WTC11 (cell line): ENCODE results near the gene SORCS2.

Source experiments
- AFF4 ChIP-seq: sonication (generic); formaldehyde crosslinking; IDR thresholded peaks from 2 replicates; pipeline ENCODE4 v1.8.1; 2023; ENCODE audit warnings: mild to moderate bottlenecking, missing genetic modification reagents, borderline replicate concordance
- ATF2 ChIP-seq: sonication (generic); formaldehyde crosslinking; IDR thresholded peaks from 2 replicates; pipeline ENCODE4 v1.8.1; 2022; ENCODE audit warnings: low read depth, missing genetic modification reagents, borderline replicate concordance
- CREB1 ChIP-seq: sonication (generic); formaldehyde crosslinking; IDR thresholded peaks from 2 replicates; pipeline ENCODE4 v1.8.0; 2023; ENCODE audit warnings: mild to moderate bottlenecking, missing genetic modification reagents
- MAX ChIP-seq: sonication (generic); formaldehyde crosslinking; IDR thresholded peaks from 2 replicates; pipeline ENCODE4 v1.8.0; 2022; ENCODE audit warnings: mild to moderate bottlenecking, missing genetic modification reagents
- NR1H2 ChIP-seq: sonication (generic); formaldehyde crosslinking; IDR thresholded peaks from 2 replicates; pipeline ENCODE4 v1.9.0; 2021; ENCODE audit warnings: mild to moderate bottlenecking, moderate library complexity, missing genetic modification reagents
- PRRX2 ChIP-seq: fragments of 250-450 bp; sonication (Bioruptor Pico); IDR thresholded peaks from 2 replicates; pipeline ENCODE4 v1.8.0; 2021; ENCODE audit warnings: mild to moderate bottlenecking
- SMAD3 ChIP-seq: sonication (generic); formaldehyde crosslinking; IDR thresholded peaks from 2 replicates; pipeline ENCODE4 v1.8.0; 2022; ENCODE audit warnings: missing genetic modification reagents, mild to moderate bottlenecking, borderline replicate concordance
- TEAD4 ChIP-seq: sonication (generic); formaldehyde crosslinking; IDR thresholded peaks from 2 replicates; pipeline ENCODE4 v1.8.0; 2022; ENCODE audit warnings: mild to moderate bottlenecking, missing genetic modification reagents
- ZNF532 ChIP-seq: fragments of 250-450 bp; sonication (Bioruptor Pico); IDR thresholded peaks from 2 replicates; pipeline ENCODE4 v1.9.0; 2021; ENCODE audit warnings: mild to moderate bottlenecking, borderline replicate concordance
- TF ChIP-seq, protein P1 (sequence below): sonication (generic); formaldehyde crosslinking; IDR thresholded peaks from 2 replicates; pipeline ENCODE4 v1.8.0; 2022; ENCODE audit warnings: mild to moderate bottlenecking, missing genetic modification reagents
- TF ChIP-seq, protein P2 (sequence below): sonication (generic); formaldehyde crosslinking; IDR thresholded peaks from 2 replicates; pipeline ENCODE4 v1.8.1; 2023; ENCODE audit warnings: mild to moderate bottlenecking, missing genetic modification reagents
- TF ChIP-seq, protein P3 (sequence below): fragments of 200-600 bp; IDR thresholded peaks from 2 replicates; pipeline ENCODE4 v1.8.0; 2022; ENCODE audit warnings: antibody characterized with exemption
- TF ChIP-seq, protein P4 (sequence below): sonication (generic); formaldehyde crosslinking; IDR thresholded peaks from 2 replicates; pipeline ENCODE4 v1.8.1; 2023; ENCODE audit warnings: mild to moderate bottlenecking, moderate library complexity, missing genetic modification reagents

GRCh38 chr4:7501873-7502272, 309.5 kb downstream of the SORCS2 start:
- TF ChIP-seq, protein P1, sequence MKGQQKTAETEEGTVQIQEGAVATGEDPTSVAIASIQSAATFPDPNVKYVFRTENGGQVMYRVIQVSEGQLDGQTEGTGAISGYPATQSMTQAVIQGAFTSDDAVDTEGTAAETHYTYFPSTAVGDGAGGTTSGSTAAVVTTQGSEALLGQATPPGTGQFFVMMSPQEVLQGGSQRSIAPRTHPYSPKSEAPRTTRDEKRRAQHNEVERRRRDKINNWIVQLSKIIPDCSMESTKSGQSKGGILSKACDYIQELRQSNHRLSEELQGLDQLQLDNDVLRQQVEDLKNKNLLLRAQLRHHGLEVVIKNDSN (CRISPR knock-in tag) = no peak
- TF ChIP-seq CREB1 (CRISPR knock-in tag) (no peak), SMAD3 (CRISPR knock-in tag) (no peak), MAX (CRISPR knock-in tag) (no peak), ATF2 (CRISPR knock-in tag) (no peak), TEAD4 (CRISPR knock-in tag) (no peak), AFF4 (CRISPR knock-in tag) (no peak), ZNF532 (no peak), PRRX2 (CRISPR knock-in tag) (no peak), NR1H2 (CRISPR knock-in tag) (no peak)
- TF ChIP-seq, protein P2, sequence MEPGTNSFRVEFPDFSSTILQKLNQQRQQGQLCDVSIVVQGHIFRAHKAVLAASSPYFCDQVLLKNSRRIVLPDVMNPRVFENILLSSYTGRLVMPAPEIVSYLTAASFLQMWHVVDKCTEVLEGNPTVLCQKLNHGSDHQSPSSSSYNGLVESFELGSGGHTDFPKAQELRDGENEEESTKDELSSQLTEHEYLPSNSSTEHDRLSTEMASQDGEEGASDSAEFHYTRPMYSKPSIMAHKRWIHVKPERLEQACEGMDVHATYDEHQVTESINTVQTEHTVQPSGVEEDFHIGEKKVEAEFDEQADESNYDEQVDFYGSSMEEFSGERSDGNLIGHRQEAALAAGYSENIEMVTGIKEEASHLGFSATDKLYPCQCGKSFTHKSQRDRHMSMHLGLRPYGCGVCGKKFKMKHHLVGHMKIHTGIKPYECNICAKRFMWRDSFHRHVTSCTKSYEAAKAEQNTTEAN (CRISPR knock-in tag) = no peak
- TF ChIP-seq, protein P3, sequence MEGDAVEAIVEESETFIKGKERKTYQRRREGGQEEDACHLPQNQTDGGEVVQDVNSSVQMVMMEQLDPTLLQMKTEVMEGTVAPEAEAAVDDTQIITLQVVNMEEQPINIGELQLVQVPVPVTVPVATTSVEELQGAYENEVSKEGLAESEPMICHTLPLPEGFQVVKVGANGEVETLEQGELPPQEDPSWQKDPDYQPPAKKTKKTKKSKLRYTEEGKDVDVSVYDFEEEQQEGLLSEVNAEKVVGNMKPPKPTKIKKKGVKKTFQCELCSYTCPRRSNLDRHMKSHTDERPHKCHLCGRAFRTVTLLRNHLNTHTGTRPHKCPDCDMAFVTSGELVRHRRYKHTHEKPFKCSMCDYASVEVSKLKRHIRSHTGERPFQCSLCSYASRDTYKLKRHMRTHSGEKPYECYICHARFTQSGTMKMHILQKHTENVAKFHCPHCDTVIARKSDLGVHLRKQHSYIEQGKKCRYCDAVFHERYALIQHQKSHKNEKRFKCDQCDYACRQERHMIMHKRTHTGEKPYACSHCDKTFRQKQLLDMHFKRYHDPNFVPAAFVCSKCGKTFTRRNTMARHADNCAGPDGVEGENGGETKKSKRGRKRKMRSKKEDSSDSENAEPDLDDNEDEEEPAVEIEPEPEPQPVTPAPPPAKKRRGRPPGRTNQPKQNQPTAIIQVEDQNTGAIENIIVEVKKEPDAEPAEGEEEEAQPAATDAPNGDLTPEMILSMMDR = no peak
- TF ChIP-seq, protein P4, sequence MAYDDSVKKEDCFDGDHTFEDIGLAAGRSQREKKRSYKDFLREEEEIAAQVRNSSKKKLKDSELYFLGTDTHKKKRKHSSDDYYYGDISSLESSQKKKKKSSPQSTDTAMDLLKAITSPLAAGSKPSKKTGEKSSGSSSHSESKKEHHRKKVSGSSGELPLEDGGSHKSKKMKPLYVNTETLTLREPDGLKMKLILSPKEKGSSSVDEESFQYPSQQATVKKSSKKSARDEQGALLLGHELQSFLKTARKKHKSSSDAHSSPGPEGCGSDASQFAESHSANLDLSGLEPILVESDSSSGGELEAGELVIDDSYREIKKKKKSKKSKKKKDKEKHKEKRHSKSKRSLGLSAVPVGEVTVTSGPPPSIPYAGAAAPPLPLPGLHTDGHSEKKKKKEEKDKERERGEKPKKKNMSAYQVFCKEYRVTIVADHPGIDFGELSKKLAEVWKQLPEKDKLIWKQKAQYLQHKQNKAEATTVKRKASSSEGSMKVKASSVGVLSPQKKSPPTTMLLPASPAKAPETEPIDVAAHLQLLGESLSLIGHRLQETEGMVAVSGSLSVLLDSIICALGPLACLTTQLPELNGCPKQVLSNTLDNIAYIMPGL (CRISPR knock-in tag) = no peak
